T-cell (primary cell): ENCODE results near the gene DDX17. TPM values are rescaled to one million over a fixed set of nuclear protein-coding genes. Genes with fewer than 3 reads are reported as not detected.

Experiments used
- ATAC-seq, 4 experiments: fragments of 200-7000 bp in 3 of 4; fragments of 150-1000 bp in 1 of 4; cut with Tn5 transposase; replicated peaks in 1 of 4; 1 replicate in 3 of 4; 2 replicates in 1 of 4; pipeline ENCODE4 v1.10.0; 2021; ENCODE audit warnings: moderate library complexity in 3 of 4, mild to moderate bottlenecking in 2 of 4, moderate number of reproducible peaks in 1 of 4
- CTCF ChIA-PET, 2 donors: fragments of 300-600 bp; sonication (Branson Sonifier 250); formaldehyde crosslinking; loops; one replicate each; lab custom pipeline; 2022; ENCODE audit warnings: antibody characterized with exemption in 2 of 2; lab: Charles Lee
- POLR2A ChIA-PET, 2 donors: fragments of 300-600 bp; sonication (Branson Sonifier 250); formaldehyde crosslinking; loops; one replicate each; lab custom pipeline; 2022; ENCODE audit warnings: antibody characterized with exemption in 2 of 2; lab: Charles Lee
- DNase-seq, 35 experiments: peaks; one replicate each; pipeline versions ENCODE4 v3.0.0 to v3.0.0-alpha.2; 2013 to 2023
- H3K27ac ChIP-seq: one replicate; pipeline ENCODE4 v1.5.1; 2013; ENCODE audit warnings: low read length
- H3K27me3 ChIP-seq, 2 experiments: replicated peaks in 1 of 2; 1 replicate in 1 of 2; 2 replicates in 1 of 2; pipeline versions ENCODE4 v1.6.1 to v1.7.0; 2013; ENCODE audit warnings: low read length in 1 of 2, mixed read lengths in 1 of 2; ENCODE audit not compliant: control insufficient read depth in 2 of 2, insufficient read depth in 2 of 2; ENCODE audit errors: extremely low read depth in 1 of 2
- H3K36me3 ChIP-seq, 2 donors: 1 replicate in 1 of 2; 2 replicates in 1 of 2; pipeline versions ENCODE4 v1.6.1 to v1.7.0; 2013; ENCODE audit warnings: low read length in 1 of 2; ENCODE audit not compliant: control insufficient read depth in 2 of 2, insufficient read depth in 1 of 2; ENCODE audit errors: extremely low read depth in 1 of 2
- H3K4me1 ChIP-seq, 2 experiments: 1 replicate in 1 of 2; 2 replicates in 1 of 2; pipeline versions ENCODE4 v1.6.1 to v1.7.0; 2013; ENCODE audit warnings: low read length in 2 of 2, mixed read lengths in 1 of 2; ENCODE audit not compliant: insufficient read depth in 2 of 2, control insufficient read depth in 1 of 2; ENCODE audit errors: extremely low read depth in 1 of 2
- H3K4me3 ChIP-seq, 2 donors: 1 replicate in 1 of 2; 2 replicates in 1 of 2; pipeline versions ENCODE4 v1.5.1 to v1.7.0; 2013; ENCODE audit warnings: mild to moderate bottlenecking in 2 of 2, low read length in 1 of 2, moderate library complexity in 1 of 2; ENCODE audit not compliant: control insufficient read depth in 1 of 2; ENCODE audit errors: extremely low read depth in 1 of 2
- H3K9me3 ChIP-seq: 2 replicates; pipeline ENCODE4 v1.7.0; 2013
- H3K27ac Mint-ChIP-seq, 2 donors: one replicate each; pipeline ENCODE4 v1.8.0; 2020 to 2021; ENCODE audit warnings: mild to moderate bottlenecking in 2 of 2, mixed read lengths in 2 of 2
- H3K27me3 Mint-ChIP-seq, 2 donors: one replicate each; pipeline ENCODE4 v1.8.0; 2021 to 2022; ENCODE audit warnings: mixed read lengths in 2 of 2
- H3K36me3 Mint-ChIP-seq: one replicate; pipeline ENCODE4 v1.8.0; 2021; ENCODE audit warnings: mixed read lengths
- H3K4me1 Mint-ChIP-seq, 3 donors: one replicate each; pipeline ENCODE4 v1.8.0; 2020 to 2022; ENCODE audit warnings: mixed read lengths in 3 of 3, mild to moderate bottlenecking in 1 of 3
- H3K4me3 Mint-ChIP-seq, 3 donors: one replicate each; pipeline ENCODE4 v1.8.0; 2020 to 2022; ENCODE audit warnings: mild to moderate bottlenecking in 3 of 3, mixed read lengths in 3 of 3, moderate library complexity in 3 of 3
- H3K9me3 Mint-ChIP-seq, 3 donors: one replicate each; pipeline ENCODE4 v1.8.0; 2020 to 2022; ENCODE audit warnings: mixed read lengths in 3 of 3
- WGBS: methylation state at CpG from one replicate; pipeline ENCODE4 v1.1.5; 2013; ENCODE audit warnings: missing lambda C conversion rate; ENCODE audit not compliant: insufficient coverage; 5-methylcytosine and 5-hydroxymethylcytosine counted together
- total RNA-seq, 35 experiments: library from RNA in 6 of 35; stranded (reverse) in 6 of 35; fragments of 120-200 nt in 1 of 35; gene quantifications; one replicate each; pipeline versions ENCODE4 v1.2.1 to v1.2.4 and lab custom pipeline; 2013 to 2026

DDX17 gene
- total RNA-seq, 5 donors from 2014 or later (not counting 1 experiment from before 2014, with no cell fraction given): 589 to 907 (median 850) TPM

DNA sequence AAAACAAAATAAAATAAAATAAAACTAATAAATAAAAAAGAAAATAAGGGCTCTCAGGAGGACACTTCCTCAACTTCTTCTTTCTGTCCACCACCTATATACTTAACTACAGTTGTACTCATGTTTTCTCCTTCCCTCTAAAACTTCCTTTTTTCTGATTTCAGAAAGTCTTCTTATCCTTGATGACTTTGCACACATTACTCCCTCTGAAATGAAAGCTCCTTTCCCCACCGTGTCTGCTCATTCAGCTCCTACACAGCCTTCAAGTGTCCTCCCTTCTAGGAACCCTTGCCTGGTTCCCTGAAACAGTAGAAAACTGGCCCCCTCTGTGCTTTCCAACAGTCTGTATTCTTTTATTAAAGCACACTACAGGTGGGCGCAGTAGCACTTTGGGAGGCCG lies 18.3 kb upstream of the DDX17 start:
- Mint-ChIP-seq H3K27me3 (peaks cover 4% of the 10 kb centered on the region in 2 donors), H3K36me3 (no peaks in the 10 kb centered on the region), H3K27ac (no peak overlapping the region), H3K9me3 (no peaks in the 10 kb centered on the region), H3K4me1 (no peaks in the 10 kb centered on the region), H3K4me3 (no peak overlapping the region)
- no peaks in the 10 kb centered on the region for H3K27me3 ChIP-seq
- no peaks in the 10 kb centered on the region for H3K36me3 ChIP-seq
- H3K9me3 ChIP-seq: no peaks in the 10 kb centered on the region
- H3K4me3 ChIP-seq: no peak overlapping the region
- DNase-seq (no peak), ATAC-seq (no peak)
- no peak overlapping the region for H3K27ac ChIP-seq
- ChIA-PET POLR2A (interaction anchor here in 1 of 2 donors (0.5 kb wide), 1 partner anchor 27 kb away, joined by 6 read pairs; no protein-coding TSS in a partner anchor), CTCF (no interaction called here)
- WGBS: 72% methylated on average over 3 of the region's 3 CpGs
- H3K4me1 ChIP-seq: no peaks in the 10 kb centered on the region

DNA sequence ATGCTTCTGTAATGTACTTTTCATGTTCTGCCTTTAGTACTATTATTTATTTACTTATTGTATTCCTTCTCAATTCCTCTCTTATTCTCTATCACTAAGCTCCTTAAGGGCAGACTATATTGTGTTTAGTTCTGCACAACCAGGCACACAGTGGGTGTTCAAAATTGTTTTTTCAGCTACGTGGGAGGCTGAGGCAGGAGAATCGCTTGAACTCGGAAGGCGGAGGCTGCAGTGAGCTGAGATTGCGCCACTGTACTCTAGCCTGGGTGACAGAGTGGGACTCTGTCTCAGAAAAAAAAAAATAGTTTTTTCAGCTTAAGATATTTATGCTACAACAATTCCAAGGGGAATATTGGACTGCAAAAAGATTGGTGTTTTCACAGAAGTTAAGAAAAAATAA lies 17.4 kb upstream of the DDX17 start:
- Mint-ChIP-seq H3K27ac (no peak overlapping the region), H3K27me3 (peaks cover 4% of the 10 kb centered on the region in 2 donors), H3K9me3 (no peaks in the 10 kb centered on the region), H3K4me3 (no peak overlapping the region), H3K4me1 (no peaks in the 10 kb centered on the region), H3K36me3 (no peaks in the 10 kb centered on the region)
- no peaks in the 10 kb centered on the region for H3K36me3 ChIP-seq
- DNase-seq (no peak), ATAC-seq (no peak)
- no peaks in the 10 kb centered on the region for H3K4me1 ChIP-seq
- no peak overlapping the region for H3K27ac ChIP-seq
- H3K4me3 ChIP-seq: no peak overlapping the region
- 100% methylated on average over 1 of the region's 5 CpGs for WGBS
- CTCF ChIA-PET: interaction anchor here in 1 of 2 donors (1.2 kb wide), 1 partner anchor 8 kb away, joined by 3 read pairs; no protein-coding TSS in a partner anchor
- H3K27me3 ChIP-seq: no peaks in the 10 kb centered on the region
- POLR2A ChIA-PET: interaction anchor here in 1 of 2 donors (0.5 kb wide), 1 partner anchor 161 kb away, joined by 9 read pairs; no protein-coding TSS in a partner anchor
- no peaks in the 10 kb centered on the region for H3K9me3 ChIP-seq

DNA sequence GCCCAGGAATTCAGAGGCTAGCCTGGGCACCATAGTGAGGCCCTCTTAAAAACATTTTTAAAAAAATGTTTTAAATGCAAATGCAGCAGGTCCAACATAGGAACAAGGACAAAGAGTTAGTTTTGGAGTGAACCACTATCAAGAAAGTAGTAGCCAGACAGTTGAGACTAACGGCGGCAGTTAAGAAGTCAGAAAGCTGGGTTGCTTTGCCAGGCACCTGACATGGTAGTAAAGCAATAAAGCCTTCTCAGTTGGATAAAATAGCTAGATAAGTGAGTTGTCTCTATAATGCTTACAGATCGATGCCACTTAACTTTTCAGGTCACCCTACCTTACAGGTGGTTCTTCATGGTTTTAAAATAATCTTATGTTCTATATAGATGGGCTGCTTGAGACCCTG lies 16.9 kb upstream of the DDX17 start:
- Mint-ChIP-seq H3K9me3 (no peaks in the 10 kb centered on the region), H3K4me3 (no peak overlapping the region), H3K27me3 (peaks cover 4% of the 10 kb centered on the region in 2 donors), H3K27ac (no peak overlapping the region), H3K4me1 (no peaks in the 10 kb centered on the region), H3K36me3 (no peaks in the 10 kb centered on the region)
- ChIA-PET CTCF (interaction anchor here in 1 of 2 donors (1.2 kb wide), 1 partner anchor 8 kb away, joined by 3 read pairs; no protein-coding TSS in a partner anchor), POLR2A (no interaction called here)
- ATAC-seq (no peak), DNase-seq (no peak)
- Histone ChIP-seq H3K4me1 (no peaks in the 10 kb centered on the region), H3K36me3 (no peaks in the 10 kb centered on the region), H3K27me3 (no peaks in the 10 kb centered on the region), H3K4me3 (no peak overlapping the region), H3K27ac (no peak overlapping the region), H3K9me3 (no peaks in the 10 kb centered on the region)
- WGBS: no CpG with 5 or more reads among the region's 3 CpGs

DNA sequence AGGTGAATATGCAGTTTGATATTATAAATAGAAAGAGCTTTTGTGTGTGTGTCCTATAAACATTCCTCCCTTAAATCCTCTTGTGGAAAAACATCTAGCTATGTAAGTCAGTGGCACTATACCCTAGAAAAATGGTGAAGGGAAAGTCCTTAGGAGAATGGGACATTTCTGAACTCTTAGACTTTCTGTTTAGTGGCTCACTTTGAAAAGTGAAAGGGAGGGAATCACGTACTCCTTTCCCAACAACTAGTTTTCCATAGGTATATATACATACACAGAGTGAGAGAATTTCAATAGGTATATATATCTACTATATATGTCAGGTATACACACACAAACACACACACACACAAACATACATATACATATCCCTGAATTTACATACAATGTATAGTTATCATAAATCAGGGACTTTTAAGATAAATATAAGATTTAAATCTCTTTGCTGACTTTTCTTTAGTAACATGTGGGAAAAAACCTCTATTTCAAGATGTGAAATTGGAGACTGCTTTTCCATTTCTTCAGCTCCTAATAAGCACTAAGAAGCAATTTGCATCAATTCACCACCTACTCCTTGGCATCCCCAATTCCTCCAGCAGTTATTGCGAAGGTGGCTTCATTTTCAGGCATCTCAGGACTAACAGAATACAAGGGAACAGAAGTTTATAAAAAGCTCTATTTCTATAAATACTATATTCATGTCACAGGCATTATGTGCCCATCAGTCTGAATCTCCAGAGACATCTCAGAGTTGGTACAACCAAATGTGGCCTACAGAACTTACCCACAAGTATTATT lies 13.5 kb upstream of the DDX17 start:
- no CpG with 5 or more reads among the region's 2 CpGs for WGBS
- CTCF ChIA-PET: interaction anchor here in 1 of 2 donors (0.7 kb wide), 2 partner anchors 41 to 1684 kb away, joined by 3 to 4 read pairs; no protein-coding TSS in a partner anchor
- H3K9me3 Mint-ChIP-seq: no peaks in the 10 kb centered on the region

DNA sequence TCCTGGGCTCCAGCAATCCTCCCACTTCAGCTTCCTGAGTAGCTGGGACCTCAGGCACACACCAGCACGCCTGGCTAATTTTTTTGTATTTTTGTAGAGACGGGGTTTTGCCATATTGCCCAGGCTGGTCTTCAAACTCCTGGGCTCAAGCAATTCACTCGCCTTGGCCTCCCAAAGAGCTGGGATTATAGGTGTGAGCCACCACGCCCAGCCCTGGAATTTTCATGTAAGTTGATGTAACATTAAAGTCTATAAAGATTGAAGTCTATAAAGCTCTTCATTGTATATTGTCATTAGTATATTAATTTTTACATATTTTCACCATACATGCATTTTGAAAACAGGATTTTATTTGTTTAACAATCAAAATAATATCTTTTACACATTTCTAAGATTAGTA lies 12.5 kb upstream of the DDX17 start:
- no peak overlapping the region for H3K27ac ChIP-seq
- ChIA-PET CTCF (interaction anchor here (0.7 kb wide), 3 partner anchors 12 to 1685 kb away, joined by 3 to 4 read pairs (median 4); no protein-coding TSS in a partner anchor), POLR2A (no interaction called here)
- no peaks in the 10 kb centered on the region for H3K27me3 ChIP-seq
- 94% methylated on average over 2 of the region's 4 CpGs for WGBS
- no peaks in the 10 kb centered on the region for H3K9me3 ChIP-seq
- H3K9me3 Mint-ChIP-seq: no peaks in the 10 kb centered on the region
- H3K36me3 ChIP-seq: no peaks in the 10 kb centered on the region
- H3K4me3 Mint-ChIP-seq: no peak overlapping the region
- DNase-seq: no peak
- no peaks in the 10 kb centered on the region for H3K4me1 ChIP-seq
- H3K4me1 Mint-ChIP-seq: peaks cover 0 to under 1% (median 0%) of the 10 kb centered on the region in 3 donors
- H3K4me3 ChIP-seq: no peak overlapping the region
- H3K27ac Mint-ChIP-seq: no peak overlapping the region
- no peaks in the 10 kb centered on the region for H3K36me3 Mint-ChIP-seq
- H3K27me3 Mint-ChIP-seq: no peaks in the 10 kb centered on the region
- no peak for ATAC-seq

More for the DNA sequence above, 13.5 kb upstream of the DDX17 start:
- Histone ChIP-seq H3K27me3 (no peaks in the 10 kb centered on the region), H3K4me3 (no peak overlapping the region), H3K4me1 (no peaks in the 10 kb centered on the region), H3K27ac (no peak overlapping the region), H3K36me3 (no peaks in the 10 kb centered on the region), H3K9me3 (no peaks in the 10 kb centered on the region)
- no peak for DNase-seq
- H3K4me1 Mint-ChIP-seq: no peaks in the 10 kb centered on the region
- no peak for ATAC-seq
- H3K27me3 Mint-ChIP-seq: peaks cover 3 to 4% of the 10 kb centered on the region in 2 donors
- H3K36me3 Mint-ChIP-seq: no peaks in the 10 kb centered on the region
- POLR2A ChIA-PET: interaction anchor here (0.6 kb wide), 2 partner anchors 17 to 474 kb away, joined by 3 to 4 read pairs; no protein-coding TSS in a partner anchor
- no peak overlapping the region for H3K4me3 Mint-ChIP-seq
- no peak overlapping the region for H3K27ac Mint-ChIP-seq

DNA sequence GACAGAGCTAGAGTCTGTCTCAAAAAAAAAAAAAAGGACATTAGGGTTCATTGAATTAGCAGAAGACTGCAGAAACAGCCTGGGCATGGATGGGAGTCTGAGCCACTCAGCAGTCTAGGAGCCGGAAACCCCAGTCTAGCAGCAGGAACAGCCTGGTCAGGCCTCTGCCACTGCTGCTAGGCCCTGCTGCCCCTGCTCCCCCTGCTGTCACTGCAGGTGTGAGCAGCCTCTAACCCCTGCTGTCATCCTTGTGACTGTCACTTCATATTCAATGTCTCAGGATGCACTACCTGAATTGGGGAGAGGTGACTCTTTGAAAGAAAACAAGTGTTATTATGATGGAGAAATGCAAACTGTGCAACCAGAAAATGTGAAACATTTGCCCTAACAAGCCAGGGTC lies 7.0 kb upstream of the DDX17 start:
- Mint-ChIP-seq H3K4me3 (no peak overlapping the region), H3K4me1 (peaks cover 3 to 14% (median 12%) of the 10 kb centered on the region in 3 donors), H3K36me3 (no peaks in the 10 kb centered on the region), H3K27ac (no peak overlapping the region), H3K27me3 (no peaks in the 10 kb centered on the region), H3K9me3 (no peaks in the 10 kb centered on the region)
- H3K27me3 ChIP-seq: no peaks in the 10 kb centered on the region
- no peak overlapping the region for H3K27ac ChIP-seq
- H3K4me1 ChIP-seq: peaks cover 0 to 4% of the 10 kb centered on the region in 2 experiments
- ATAC-seq (peak; percentile 85 to 99 (median 99)), DNase-seq (peak in 30 of 35 experiments; percentile 1 to 61 (median 30))
- POLR2A ChIA-PET: no interaction called here
- CTCF ChIA-PET: interaction anchor here in 1 of 2 donors (0.6 to 1.3 kb wide), 2 partner anchors 10 to 461 kb away, joined by 3 to 4 read pairs; no protein-coding TSS in a partner anchor
- H3K36me3 ChIP-seq: no peaks in the 10 kb centered on the region
- WGBS: 75% methylated on average over 1 of the region's 1 CpG
- no peaks in the 10 kb centered on the region for H3K9me3 ChIP-seq
- H3K4me3 ChIP-seq: no peak overlapping the region
